Diencephalon (tissue), 1 donor: ENCODE data around the gene ADGRV1. TPM values are rescaled to one million over a fixed set of nuclear protein-coding genes. Genes with fewer than 3 reads are reported as not detected.

Experiments
- total RNA-seq: library from RNA; depleted of rRNA; stranded (reverse); fragments of >200 nt; gene quantifications from one replicate; pipeline ENCODE4 v1.2.3, GENCODE V29; 2014

ADGRV1 gene, protein sequence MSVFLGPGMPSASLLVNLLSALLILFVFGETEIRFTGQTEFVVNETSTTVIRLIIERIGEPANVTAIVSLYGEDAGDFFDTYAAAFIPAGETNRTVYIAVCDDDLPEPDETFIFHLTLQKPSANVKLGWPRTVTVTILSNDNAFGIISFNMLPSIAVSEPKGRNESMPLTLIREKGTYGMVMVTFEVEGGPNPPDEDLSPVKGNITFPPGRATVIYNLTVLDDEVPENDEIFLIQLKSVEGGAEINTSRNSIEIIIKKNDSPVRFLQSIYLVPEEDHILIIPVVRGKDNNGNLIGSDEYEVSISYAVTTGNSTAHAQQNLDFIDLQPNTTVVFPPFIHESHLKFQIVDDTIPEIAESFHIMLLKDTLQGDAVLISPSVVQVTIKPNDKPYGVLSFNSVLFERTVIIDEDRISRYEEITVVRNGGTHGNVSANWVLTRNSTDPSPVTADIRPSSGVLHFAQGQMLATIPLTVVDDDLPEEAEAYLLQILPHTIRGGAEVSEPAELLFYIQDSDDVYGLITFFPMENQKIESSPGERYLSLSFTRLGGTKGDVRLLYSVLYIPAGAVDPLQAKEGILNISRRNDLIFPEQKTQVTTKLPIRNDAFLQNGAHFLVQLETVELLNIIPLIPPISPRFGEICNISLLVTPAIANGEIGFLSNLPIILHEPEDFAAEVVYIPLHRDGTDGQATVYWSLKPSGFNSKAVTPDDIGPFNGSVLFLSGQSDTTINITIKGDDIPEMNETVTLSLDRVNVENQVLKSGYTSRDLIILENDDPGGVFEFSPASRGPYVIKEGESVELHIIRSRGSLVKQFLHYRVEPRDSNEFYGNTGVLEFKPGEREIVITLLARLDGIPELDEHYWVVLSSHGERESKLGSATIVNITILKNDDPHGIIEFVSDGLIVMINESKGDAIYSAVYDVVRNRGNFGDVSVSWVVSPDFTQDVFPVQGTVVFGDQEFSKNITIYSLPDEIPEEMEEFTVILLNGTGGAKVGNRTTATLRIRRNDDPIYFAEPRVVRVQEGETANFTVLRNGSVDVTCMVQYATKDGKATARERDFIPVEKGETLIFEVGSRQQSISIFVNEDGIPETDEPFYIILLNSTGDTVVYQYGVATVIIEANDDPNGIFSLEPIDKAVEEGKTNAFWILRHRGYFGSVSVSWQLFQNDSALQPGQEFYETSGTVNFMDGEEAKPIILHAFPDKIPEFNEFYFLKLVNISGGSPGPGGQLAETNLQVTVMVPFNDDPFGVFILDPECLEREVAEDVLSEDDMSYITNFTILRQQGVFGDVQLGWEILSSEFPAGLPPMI (N-terminal part only)
- total RNA-seq = 191 TPM

DNA sequence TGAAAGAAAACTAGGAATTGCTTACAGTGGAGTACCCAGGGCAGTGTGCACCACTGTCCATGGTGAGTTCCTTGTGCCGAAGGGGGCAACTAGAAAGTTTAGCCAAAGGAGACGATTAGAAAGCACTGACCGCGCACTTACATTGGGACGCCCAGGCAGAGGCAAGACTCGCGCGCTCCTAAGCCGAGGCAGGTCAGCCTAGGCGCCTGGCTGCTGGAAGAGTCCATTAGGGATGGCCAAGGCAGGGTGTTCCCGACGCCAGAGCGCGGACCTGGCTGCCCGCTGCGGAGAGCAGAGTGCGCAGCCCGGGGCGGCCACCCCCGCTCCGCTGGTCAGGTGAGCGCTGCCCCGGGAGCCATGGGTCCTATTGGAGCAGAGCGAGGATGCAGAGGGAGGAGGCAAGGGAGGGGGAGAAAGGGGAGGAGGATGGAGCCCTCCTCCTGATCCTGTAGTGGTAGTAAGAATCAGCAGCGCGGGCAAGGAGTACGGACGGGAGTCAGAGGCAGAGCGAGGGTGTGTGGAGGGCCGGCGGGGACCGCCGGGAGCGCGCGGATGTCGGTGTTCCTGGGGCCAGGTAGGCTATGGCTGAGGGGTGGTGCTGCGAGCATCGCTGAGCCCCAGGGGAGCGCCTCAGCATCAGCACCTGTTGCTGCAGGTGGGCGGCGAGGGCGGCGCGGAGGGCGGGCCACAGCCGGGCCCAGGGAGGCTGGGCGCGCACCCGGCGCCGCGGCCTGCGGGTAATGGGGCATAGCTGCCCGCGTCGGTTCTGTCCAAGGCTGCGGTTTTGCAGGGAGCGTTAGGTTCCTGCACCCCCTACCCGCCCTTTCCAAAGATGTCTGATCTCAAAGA, at the start of gene ADGRV1:
TSS of gene ADGRV1 (plus strand) at position 454 of the 849 bp plus-strand sequence. CDS start at position 553, 99 bp downstream.

DNA sequence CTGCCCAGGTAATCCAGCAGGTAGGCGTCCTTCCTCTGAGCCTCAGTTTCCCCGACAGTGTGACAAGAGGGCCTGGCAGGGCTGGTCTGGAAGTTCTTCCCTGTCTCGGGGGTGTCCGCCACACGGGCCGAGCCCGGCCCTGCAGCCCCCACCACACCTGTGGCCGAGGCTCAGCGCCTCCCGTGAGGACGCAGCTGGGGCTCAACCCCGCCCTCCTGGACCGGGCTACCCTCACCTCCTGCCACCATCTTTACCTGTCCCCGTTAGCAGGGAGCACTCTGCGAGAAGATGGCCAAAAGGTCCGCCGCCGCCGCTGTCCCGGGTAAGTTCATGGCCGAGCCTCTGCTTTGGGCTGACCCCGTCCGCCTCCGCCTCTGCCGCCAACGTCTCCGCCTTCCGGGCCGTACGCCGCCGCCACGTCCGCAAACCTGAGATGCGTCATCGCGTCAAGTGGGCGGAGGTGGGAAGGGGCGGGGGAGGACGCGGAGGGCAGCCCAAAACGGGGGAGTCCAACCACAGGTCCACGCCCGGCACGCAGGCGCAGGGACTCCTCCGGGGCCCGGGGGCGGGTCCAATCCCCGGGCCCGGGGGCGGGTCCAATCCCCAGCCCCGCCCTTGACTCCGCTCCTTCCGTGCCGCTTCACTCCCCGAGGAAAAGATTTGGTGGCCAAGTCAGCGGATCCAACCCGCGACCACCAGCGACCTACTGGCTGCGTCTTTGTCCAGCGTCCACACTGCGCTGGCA, 29.2 kb upstream of the ADGRV1 start, which contains the start of gene LYSMD3:
TSS of gene LYSMD3 (minus strand) at position 391 of the 745 bp plus-strand sequence. CDS start 4,295 bp downstream, outside the sequence.

Other genes starting within 250 kb of the ADGRV1 start
- gene CETN3, start 149.0 kb upstream of the ADGRV1 start, total RNA-seq = 21.9 TPM
- gene MBLAC2, start 84.0 kb upstream of the ADGRV1 start, total RNA-seq = 29.5 TPM
- 5.3 TPM for gene POLR3G, start 83.9 kb upstream of the ADGRV1 start, total RNA-seq
- gene LYSMD3, start 29.2 kb upstream of the ADGRV1 start, total RNA-seq = 22.4 TPM